Measurements from ENCODE around the gene KLHL25. TPM values are rescaled to one million over a fixed set of nuclear protein-coding genes. Genes with fewer than 3 reads are reported as not detected.

The KLHL25 gene
- total and polyA plus RNA-seq, 2 of the 8 experiments (the other 6 are each of a cell fraction or from before 2014, with no cell fraction given) = 16.5 to 22.0 TPM

DNA sequence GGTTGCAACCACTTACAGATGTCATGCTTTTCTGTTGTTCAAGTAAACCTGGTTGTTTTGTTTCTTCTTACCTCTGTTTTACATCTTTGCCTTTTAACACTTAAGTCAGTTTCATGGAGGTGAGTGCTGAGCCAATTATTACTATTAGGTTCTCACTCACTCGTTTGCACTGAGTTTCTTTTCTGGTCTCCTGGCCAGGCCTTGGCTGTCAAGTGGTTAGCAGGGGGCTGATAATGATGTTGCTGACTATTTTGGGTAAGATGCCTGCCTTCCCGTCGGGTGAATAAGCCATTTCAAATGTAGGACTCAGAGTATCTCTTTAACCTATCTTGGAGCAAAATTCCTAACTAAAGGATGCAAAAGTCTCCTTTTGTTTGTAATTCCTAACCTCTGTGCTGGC is 78.5 kb downstream of the KLHL25 start:
- H3K4me2 ChIP-seq (ENCODE audit: insufficient read depth in 1 of 2, low read depth in 2 of 2, low read length in 2 of 2) = no peak overlapping the region
- POLR2A ChIA-PET (ENCODE audit: partially characterized antibody) = no interaction called here
- H3K79me2 ChIP-seq (ENCODE audit: control insufficient read depth in 1 of 2, insufficient read depth in 2 of 2, low read length in 2 of 2) = no peaks in the 10 kb centered on the region
- FAIRE-seq (no peak), DNase-seq (ENCODE audit: low read depth in 1 of 2, low spot score in 2 of 2) (no peak)
- H2BK120ac ChIP-seq (replicated peaks; ENCODE audit: low read depth, low read length) = no peak overlapping the region
- no peak overlapping the region for H2BK12ac ChIP-seq (ENCODE audit: low read depth, low read length)
- 85% methylated on average over 3 of the region's 3 CpGs; no CpG with 5 or more reads in 1 of the 2 experiments for WGBS, 2 experiments (ENCODE audit: extremely low coverage in 1 of 2, insufficient coverage in 1 of 2, insufficient read length in 1 of 2, insufficient replicate concordance in 2 of 2, low coverage in 1 of 2, low lambda C conversion rate in 2 of 2, missing lambda C conversion rate in 1 of 2)
- no peak overlapping the region for H3K18ac ChIP-seq (ENCODE audit: extremely low read depth, low read length)
- H2BK15ac ChIP-seq (ENCODE audit: low read length) = no peak overlapping the region
- TF ChIP-seq POU5F1 (IDR thresholded peaks at IDR 0.05; ENCODE audit: low read depth, low read length) = no peak
- H4K91ac ChIP-seq (replicated peaks; ENCODE audit: insufficient read length, low read length) = no peak overlapping the region
- H3K4me3 ChIP-seq (ENCODE audit: extremely low read depth in 1 of 4, insufficient read depth in 2 of 4, low read depth in 3 of 4, low read length in 4 of 4) = no peak overlapping the region
- no peaks in the 10 kb centered on the region for H4K20me1 ChIP-seq (replicated peaks in 1 of 2; ENCODE audit: control insufficient read depth in 1 of 2, insufficient read depth in 2 of 2, low read length in 2 of 2)
- H3K56ac ChIP-seq (replicated peaks; ENCODE audit: insufficient read length, low read depth, low read length) = no peak overlapping the region
- peaks cover 0 to 20% (median 13%) of the 10 kb centered on the region in 4 experiments; a peak in 5 of 8 replicates for H3K36me3 ChIP-seq (ENCODE audit: control insufficient read depth in 2 of 4, insufficient read depth in 4 of 4, low read length in 3 of 4)
- CTCF ChIA-PET (ENCODE audit: partially characterized antibody) = no interaction called here
- H3K4me1 ChIP-seq (replicated peaks in 1 of 4; ENCODE audit: control insufficient read depth in 3 of 4, insufficient read depth in 4 of 4, low read length in 3 of 4) = no peaks in the 10 kb centered on the region
- H3K27ac ChIP-seq (ENCODE audit: low read depth, low read length) = no peak overlapping the region
- H2AK5ac ChIP-seq (ENCODE audit: low read depth, low read length) = no peak overlapping the region
- H3K14ac ChIP-seq (ENCODE audit: insufficient read length) = no peak overlapping the region
- no peak overlapping the region for H4K8ac ChIP-seq (ENCODE audit: extremely low read depth, insufficient read depth, low read length)
- no peak overlapping the region for H2BK20ac ChIP-seq (ENCODE audit: low read length)
- no peaks in the 10 kb centered on the region for H3K27me3 ChIP-seq (replicated peaks in 1 of 4; ENCODE audit: control insufficient read depth in 3 of 4, extremely low read depth in 1 of 4, insufficient read depth in 3 of 4, low read length in 3 of 4)
- H3K23me2 ChIP-seq (ENCODE audit: low read depth, low read length) = no peaks in the 10 kb centered on the region
- no peaks in the 10 kb centered on the region for H3K9me3 ChIP-seq (ENCODE audit: insufficient read depth in 2 of 2, low read depth in 1 of 2, low read length in 1 of 2)
- no peaks in the 10 kb centered on the region for H3K79me1 ChIP-seq (ENCODE audit: low read depth, low read length)
- H2AFZ ChIP-seq (ENCODE audit: low read length) = no peak overlapping the region
- H4K5ac ChIP-seq (ENCODE audit: insufficient read length, low read depth, low read length) = no peak overlapping the region
- H3K23ac ChIP-seq (ENCODE audit: insufficient read length) = no peak overlapping the region
- no peak overlapping the region; a peak in 1 of 7 replicates for H3K9ac ChIP-seq (replicated peaks in 1 of 4; ENCODE audit: extremely low read depth in 1 of 4, low read depth in 3 of 4, low read length in 3 of 4)
- H3K4ac ChIP-seq (replicated peaks; ENCODE audit: insufficient read length, low read depth, low read length) = no peak overlapping the region
- H2BK5ac ChIP-seq (ENCODE audit: low read depth, low read length) = no peak overlapping the region
